DOHH2 (cell line): ENCODE measurements around the gene NAV2.

ENCODE experiments used
- H3F3A ChIP-seq: fragments of 200-600 bp; sonication (generic), shearing (Covaris generic); 2 replicates; pipeline ENCODE4 v1.6.0; 2016; ENCODE audit warnings: antibody characterized with exemption, mild to moderate bottlenecking; ENCODE audit not compliant: control insufficient read depth, insufficient read depth
- H3K27ac ChIP-seq: fragments of 200-600 bp; sonication (generic); 2 replicates; pipeline ENCODE4 v1.5.1; 2014; ENCODE audit warnings: low read depth, mild to moderate bottlenecking, low read length, moderate library complexity
- H3K27me3 ChIP-seq: fragments of 200-600 bp; sonication (generic); 2 replicates; pipeline ENCODE4 v1.6.1; 2014; ENCODE audit warnings: mild to moderate bottlenecking, low read length, mixed read lengths; ENCODE audit not compliant: control insufficient read depth
- H3K36me3 ChIP-seq: fragments of 200-600 bp; sonication (generic); 2 replicates; pipeline ENCODE4 v1.6.1; 2014; ENCODE audit warnings: mild to moderate bottlenecking, low read length, moderate library complexity, mixed read lengths; ENCODE audit not compliant: control insufficient read depth
- H3K4me1 ChIP-seq: fragments of 200-600 bp; sonication (generic); 2 replicates; pipeline ENCODE4 v1.6.1; 2014; ENCODE audit warnings: mild to moderate bottlenecking, low read length, mixed read lengths; ENCODE audit not compliant: control insufficient read depth
- H3K4me2 ChIP-seq: fragments of 200-600 bp; sonication (generic); 2 replicates; pipeline ENCODE4 v1.6.0; 2014; ENCODE audit warnings: mild to moderate bottlenecking, low read length, moderate library complexity
- H3K4me3 ChIP-seq: fragments of 200-600 bp; sonication (generic); 2 replicates; pipeline ENCODE4 v1.5.1; 2014; ENCODE audit warnings: mild to moderate bottlenecking, low read length, mixed read lengths
- H3K79me2 ChIP-seq: fragments of 200-600 bp; sonication (generic); 2 replicates; pipeline ENCODE4 v1.6.1; 2014; ENCODE audit warnings: mild to moderate bottlenecking, low read length, mixed read lengths; ENCODE audit not compliant: control insufficient read depth
- H3K9me2 ChIP-seq: fragments of 200-600 bp; sonication (generic); replicated peaks from 2 replicates; pipeline ENCODE4 v1.6.1; 2014; ENCODE audit warnings: mild to moderate bottlenecking, low read length, mixed read lengths; ENCODE audit not compliant: control insufficient read depth
- H3K9me3 ChIP-seq: fragments of 200-600 bp; sonication (generic); 2 replicates; pipeline ENCODE4 v1.6.1; 2014; ENCODE audit warnings: antibody characterized with exemption, low read length, mixed read lengths; ENCODE audit not compliant: control insufficient read depth, insufficient read depth
- H4K20me1 ChIP-seq: fragments of 200-600 bp; sonication (generic); 2 replicates; pipeline ENCODE4 v1.6.0; 2014; ENCODE audit warnings: low read depth, mild to moderate bottlenecking, antibody characterized with exemption, low read length, moderate library complexity; ENCODE audit not compliant: control insufficient read depth, insufficient read depth
- CTCF ChIP-seq: fragments of 200-600 bp; sonication (generic); IDR thresholded peaks from one replicate; pipeline ENCODE4 v1.5.1; 2014; ENCODE audit warnings: antibody characterized with exemption, mild to moderate bottlenecking, low read depth, low read length; ENCODE audit not compliant: poor library complexity, severe bottlenecking
- EZH2phosphoT487 ChIP-seq: fragments of 200-600 bp; sonication (generic); IDR thresholded peaks from 2 replicates; pipeline ENCODE4 v1.6.1; 2017; ENCODE audit warnings: borderline replicate concordance, mild to moderate bottlenecking, antibody characterized with exemption, low read length, moderate library complexity, mixed read lengths

NAV2 gene

GRCh38 chr11:20116825-20117224 lies 404.2 kb downstream of the NAV2 start:
- Histone ChIP-seq H3K4me3 (no peak overlapping the region), H3K27ac (no peak overlapping the region), H3K27me3 (peaks cover 2% of the 10 kb centered on the region; the same call in 1 of the 2 replicates), H3K9me3 (no peaks in the 10 kb centered on the region), H3K9me2 (no peaks in the 10 kb centered on the region), H3F3A (no peaks in the 10 kb centered on the region), H3K36me3 (no peaks in the 10 kb centered on the region), H3K79me2 (no peaks in the 10 kb centered on the region), H3K4me2 (no peak overlapping the region), H4K20me1 (no peaks in the 10 kb centered on the region), H3K4me1 (no peaks in the 10 kb centered on the region)
- TF ChIP-seq EZH2phosphoT487 (no peak), CTCF (no peak)

GRCh38 chr11:20117291-20117690 lies 404.7 kb downstream of the NAV2 start:
- TF ChIP-seq CTCF (no peak), EZH2phosphoT487 (no peak)
- Histone ChIP-seq H3K9me3 (no peaks in the 10 kb centered on the region), H3K27me3 (peaks cover 2% of the 10 kb centered on the region; the same call in 1 of the 2 replicates), H4K20me1 (no peaks in the 10 kb centered on the region), H3K27ac (no peak overlapping the region), H3K4me1 (no peaks in the 10 kb centered on the region), H3K4me3 (no peak overlapping the region), H3K9me2 (no peaks in the 10 kb centered on the region), H3K36me3 (no peaks in the 10 kb centered on the region), H3F3A (no peaks in the 10 kb centered on the region), H3K79me2 (no peaks in the 10 kb centered on the region), H3K4me2 (no peak overlapping the region)

- no peaks in the 10 kb centered on the region for H3K36me3 ChIP-seq
- TF ChIP-seq CTCF: no peak
- no peak for TF ChIP-seq EZH2phosphoT487
- no peaks in the 10 kb centered on the region for H3F3A ChIP-seq
- H3K9me2 ChIP-seq: no peaks in the 10 kb centered on the region
- H3K27me3 ChIP-seq: peaks cover 2% of the 10 kb centered on the region; the same call in 1 of the 2 replicates
- H3K4me3 ChIP-seq: no peak overlapping the region
- H4K20me1 ChIP-seq: no peaks in the 10 kb centered on the region
- no peaks in the 10 kb centered on the region for H3K9me3 ChIP-seq
- H3K79me2 ChIP-seq: no peaks in the 10 kb centered on the region
- H3K27ac ChIP-seq: no peak overlapping the region
- no peak overlapping the region for H3K4me2 ChIP-seq
- H3K4me1 ChIP-seq: no peaks in the 10 kb centered on the region
Observed at GRCh38 chr11:20118209-20118608, 405.6 kb downstream of the NAV2 start.

GRCh38 chr11:20119315-20119714 lies 406.7 kb downstream of the NAV2 start:
- no peaks in the 10 kb centered on the region for H3K4me1 ChIP-seq
- H3K27ac ChIP-seq: no peak overlapping the region
- no peak overlapping the region for H3K4me3 ChIP-seq
- no peaks in the 10 kb centered on the region for H3K9me3 ChIP-seq
- no peaks in the 10 kb centered on the region for H3K79me2 ChIP-seq
- H4K20me1 ChIP-seq: no peaks in the 10 kb centered on the region
- H3K27me3 ChIP-seq: peaks cover 2% of the 10 kb centered on the region; the same call in 1 of the 2 replicates
- H3K36me3 ChIP-seq: no peaks in the 10 kb centered on the region
- TF ChIP-seq EZH2phosphoT487: no peak
- no peaks in the 10 kb centered on the region for H3K9me2 ChIP-seq
- no peak overlapping the region for H3K4me2 ChIP-seq
- no peaks in the 10 kb centered on the region for H3F3A ChIP-seq
